ENCODE measurements around the gene SLC6A1. TPM values are rescaled to one million over a fixed set of nuclear protein-coding genes. Genes with fewer than 3 reads are reported as not detected.

Gene SLC6A1
- total and polyA plus RNA-seq, 2 of the 8 experiments (the other 6 are each of a cell fraction or from before 2014, with no cell fraction given), result 0.30 to 0.63 TPM

DNA sequence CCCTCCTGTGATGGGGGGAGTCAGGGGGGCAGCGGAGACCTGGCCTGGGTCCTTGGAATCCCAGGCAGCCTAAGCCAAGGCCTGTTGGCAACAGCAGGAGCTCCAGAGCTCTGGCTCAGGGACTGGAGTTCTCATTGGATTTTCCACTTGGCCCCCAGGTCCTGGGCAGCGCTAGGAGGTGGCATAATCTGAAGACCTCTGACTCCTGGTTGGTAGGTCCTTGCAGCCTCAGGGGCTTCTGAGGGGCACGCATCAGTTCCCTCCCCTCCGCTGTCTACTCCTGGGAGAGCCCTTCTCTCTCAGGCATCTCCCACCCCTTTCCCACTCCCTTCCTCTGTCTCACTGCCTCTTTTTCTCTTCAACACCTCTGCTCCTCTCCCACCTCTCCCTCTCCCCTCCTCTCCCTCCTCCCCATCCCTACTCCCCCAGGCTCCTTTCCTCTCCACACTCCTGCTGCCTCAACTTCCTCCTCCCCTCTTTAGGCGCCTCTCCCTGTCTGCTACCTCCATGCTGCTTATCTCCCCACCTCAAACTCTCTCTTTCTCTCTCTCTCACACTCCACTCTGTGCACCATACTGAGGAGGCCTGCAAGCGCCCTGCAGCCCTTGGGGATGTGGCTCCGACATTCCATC, 41.1 kb upstream of the SLC6A1 start:
- no peak overlapping the region for H3K4ac ChIP-seq (replicated peaks; ENCODE audit: insufficient read length, low read depth, low read length)
- FAIRE-seq, result no peak
- 0 out of 2 replicates have a peak overlapping the region, but pooled peaks have one; percentile 57 for H2AFZ ChIP-seq (ENCODE audit: low read length)
- ChIA-PET CTCF (ENCODE audit: partially characterized antibody) (interaction anchor here (0.6 to 16.2 kb wide), 24 partner anchors 8 to 202 kb away, joined by 3 to 211 read pairs (median 4); no protein-coding TSS in a partner anchor), POLR2A (ENCODE audit: partially characterized antibody) (no interaction called here)
- no peaks in the 10 kb centered on the region for H3K9me3 ChIP-seq (ENCODE audit: insufficient read depth in 2 of 2, low read depth in 1 of 2, low read length in 1 of 2)
- no peak overlapping the region for H3K27ac ChIP-seq (ENCODE audit: low read depth, low read length)
- no peaks in the 10 kb centered on the region for H3K23me2 ChIP-seq (ENCODE audit: low read depth, low read length)
- no peak overlapping the region for H4K5ac ChIP-seq (ENCODE audit: insufficient read length, low read depth, low read length)
- H4K91ac ChIP-seq (replicated peaks; ENCODE audit: insufficient read length, low read length), result no peak overlapping the region
- H3K4me3 ChIP-seq (ENCODE audit: extremely low read depth in 1 of 4, insufficient read depth in 2 of 4, low read depth in 3 of 4, low read length in 4 of 4), result no peak overlapping the region
- H3K18ac ChIP-seq (ENCODE audit: extremely low read depth, low read length), result no peak overlapping the region
- H2BK5ac ChIP-seq (ENCODE audit: low read depth, low read length), result no peak overlapping the region
- H3K56ac ChIP-seq (replicated peaks; ENCODE audit: insufficient read length, low read depth, low read length), result no peak overlapping the region
- no peak overlapping the region for H2BK15ac ChIP-seq (ENCODE audit: low read length)
- no peak overlapping the region for H3K23ac ChIP-seq (ENCODE audit: insufficient read length)
- H3K27me3 ChIP-seq (replicated peaks in 1 of 4; ENCODE audit: control insufficient read depth in 3 of 4, extremely low read depth in 1 of 4, insufficient read depth in 3 of 4, low read length in 3 of 4), result no peaks in the 10 kb centered on the region
- no peak overlapping the region for H2BK120ac ChIP-seq (replicated peaks; ENCODE audit: low read depth, low read length)
- no peak overlapping the region for H3K4me2 ChIP-seq (ENCODE audit: insufficient read depth in 1 of 2, low read depth in 2 of 2, low read length in 2 of 2)
- TF ChIP-seq TCF12 (IDR thresholded peaks at IDR 0.05; ENCODE audit: low read depth, low read length), result no peak
- H3K36me3 ChIP-seq (ENCODE audit: control insufficient read depth in 2 of 4, insufficient read depth in 4 of 4, low read length in 3 of 4), result no peaks in the 10 kb centered on the region
- H3K9ac ChIP-seq (replicated peaks in 1 of 4; ENCODE audit: extremely low read depth in 1 of 4, low read depth in 3 of 4, low read length in 3 of 4), result no peak overlapping the region
- H4K8ac ChIP-seq (ENCODE audit: extremely low read depth, insufficient read depth, low read length), result no peak overlapping the region; the same call in 1 of the 2 replicates
- H3K4me1 ChIP-seq (replicated peaks in 1 of 4; ENCODE audit: control insufficient read depth in 3 of 4, insufficient read depth in 4 of 4, low read length in 3 of 4), result no peaks in the 10 kb centered on the region; a peak in 1 of 7 replicates
- 83% methylated on average over 4 of the region's 7 CpGs; no CpG with 5 or more reads in 1 of the 2 experiments for WGBS, 2 experiments (ENCODE audit: extremely low coverage in 1 of 2, insufficient coverage in 1 of 2, insufficient read length in 1 of 2, insufficient replicate concordance in 2 of 2, low coverage in 1 of 2, low lambda C conversion rate in 2 of 2, missing lambda C conversion rate in 1 of 2)
- H4K20me1 ChIP-seq (replicated peaks in 1 of 2; ENCODE audit: control insufficient read depth in 1 of 2, insufficient read depth in 2 of 2, low read length in 2 of 2), result no peaks in the 10 kb centered on the region
- no peaks in the 10 kb centered on the region for H3K79me2 ChIP-seq (ENCODE audit: control insufficient read depth in 1 of 2, insufficient read depth in 2 of 2, low read length in 2 of 2)
- no peak overlapping the region for H2AK5ac ChIP-seq (ENCODE audit: low read depth, low read length)
- 0 out of 2 replicates have a peak overlapping the region, but pooled peaks have one; percentile 9 for H2BK12ac ChIP-seq (ENCODE audit: low read depth, low read length)
- H3K79me1 ChIP-seq (ENCODE audit: low read depth, low read length), result no peaks in the 10 kb centered on the region
- no peak for DNase-seq (ENCODE audit: low read depth in 1 of 2, low spot score in 2 of 2)
- no peak overlapping the region for H2BK20ac ChIP-seq (ENCODE audit: low read length)
- H3K14ac ChIP-seq (ENCODE audit: insufficient read length), result no peak overlapping the region

All from H1 (cell line).